Tibial nerve (tissue), 3 donors: ENCODE data around the gene STXBP2.

Experiments used
- CTCF ChIP-seq, 5 experiments: fragments of 200-600 bp in 3 of 5; fragments of 450-650 bp in 2 of 5; sonication (generic) in 3 of 5; IDR thresholded peaks; one replicate each; pipeline ENCODE4 v1.5.1; 2016 to 2019; ENCODE audit warnings: antibody characterized with exemption in 5 of 5, mild to moderate bottlenecking in 3 of 5, moderate library complexity in 2 of 5
- POLR2A ChIP-seq, 2 donors: fragments of 450-650 bp; IDR thresholded peaks; one replicate each; pipeline ENCODE4 v1.6.1; 2017; ENCODE audit warnings: antibody characterized with exemption in 2 of 2, mild to moderate bottlenecking in 2 of 2, moderate library complexity in 2 of 2

DNA sequence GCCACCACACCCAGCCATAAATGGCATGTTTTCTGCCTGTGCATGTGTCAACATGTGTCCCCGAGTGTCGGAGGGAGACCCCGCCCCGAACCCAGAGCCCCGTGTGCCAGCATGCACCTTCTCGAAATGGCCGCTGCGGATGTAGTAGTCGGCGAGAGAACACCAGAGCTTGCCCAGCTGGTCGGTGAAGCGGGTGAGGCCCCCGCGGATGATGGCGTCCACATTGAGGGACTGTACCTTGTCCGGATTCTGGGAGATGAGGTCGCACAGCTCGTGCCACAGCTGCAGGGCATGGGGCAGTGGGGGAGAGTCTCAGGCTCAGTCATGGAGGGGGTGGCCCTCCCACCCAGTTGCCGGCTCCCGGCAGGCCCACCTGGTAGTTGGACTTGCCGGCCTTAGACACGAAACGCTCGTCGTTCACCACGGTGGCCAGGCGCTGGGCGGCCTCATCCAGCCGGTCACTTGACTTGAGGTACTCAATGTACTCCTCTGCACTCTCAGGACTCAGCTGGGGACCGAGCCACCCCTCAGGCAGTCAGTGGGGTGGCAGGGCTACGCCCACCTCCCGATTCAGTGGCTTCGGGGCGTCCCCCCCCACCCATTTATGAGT is 11.0 kb upstream of the STXBP2 start:
- TF ChIP-seq CTCF (IDR thresholded peaks at IDR 0.05) (no peak), POLR2A (IDR thresholded peaks at IDR 0.05) (no peak)
